GDM1 (cell line): ENCODE measurements around the gene PRKCE.
"Not testable (repeated sequence)": the region's sequence is repeated elsewhere in the genome, so short reads cannot be mapped to it uniquely, and the experiment has no call there.

ENCODE experiments used
- DNase-seq: peaks from one replicate; lab custom pipeline; 2025; lab: John Stamatoyannopoulos, UW

PRKCE gene

GRCh38 chr2:46194856-46195255 is 543.4 kb downstream of the PRKCE start:
- no peak for DNase-seq

- no peak for DNase-seq
Observed at GRCh38 chr2:46195819-46196218, 544.3 kb downstream of the PRKCE start.

DNA sequence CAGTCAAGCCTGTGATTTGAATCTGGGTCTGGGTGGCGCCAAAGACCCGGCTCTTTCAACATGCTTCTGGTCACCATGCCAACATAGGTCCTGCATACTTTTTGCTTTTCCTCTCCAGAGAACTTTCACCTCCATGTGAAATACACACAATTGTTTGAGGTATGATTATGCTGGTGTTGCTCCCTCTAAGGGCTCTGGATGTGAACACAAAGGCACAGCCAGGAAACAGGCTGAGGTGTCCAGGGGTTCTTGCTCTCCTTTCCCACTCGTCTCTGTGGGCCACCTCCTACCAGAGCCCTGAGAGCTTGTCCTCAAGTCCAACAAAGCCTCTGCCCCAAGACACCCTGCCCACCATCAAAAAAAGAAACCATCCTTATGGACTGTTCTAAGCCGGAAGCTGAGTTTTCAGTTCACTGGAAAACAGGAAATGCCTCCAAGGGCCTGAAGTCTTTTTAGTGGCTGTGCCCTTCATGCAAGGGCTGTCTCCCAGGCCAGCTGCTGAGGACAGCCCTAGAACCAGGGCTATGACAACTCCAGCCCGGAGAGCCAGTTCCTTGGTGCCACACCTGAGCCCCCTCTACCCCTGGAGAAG is 545.5 kb downstream of the PRKCE start:
- DNase-seq, result no peak

- no peak for DNase-seq
Observed at GRCh38 chr2:46197672-46198071, 546.2 kb downstream of the PRKCE start.

- no peak for DNase-seq
Observed at GRCh38 chr2:46198164-46198883, 546.8 kb downstream of the PRKCE start.

- DNase-seq, result no peak
Observed at GRCh38 chr2:46198966-46199365, 547.5 kb downstream of the PRKCE start.

DNA sequence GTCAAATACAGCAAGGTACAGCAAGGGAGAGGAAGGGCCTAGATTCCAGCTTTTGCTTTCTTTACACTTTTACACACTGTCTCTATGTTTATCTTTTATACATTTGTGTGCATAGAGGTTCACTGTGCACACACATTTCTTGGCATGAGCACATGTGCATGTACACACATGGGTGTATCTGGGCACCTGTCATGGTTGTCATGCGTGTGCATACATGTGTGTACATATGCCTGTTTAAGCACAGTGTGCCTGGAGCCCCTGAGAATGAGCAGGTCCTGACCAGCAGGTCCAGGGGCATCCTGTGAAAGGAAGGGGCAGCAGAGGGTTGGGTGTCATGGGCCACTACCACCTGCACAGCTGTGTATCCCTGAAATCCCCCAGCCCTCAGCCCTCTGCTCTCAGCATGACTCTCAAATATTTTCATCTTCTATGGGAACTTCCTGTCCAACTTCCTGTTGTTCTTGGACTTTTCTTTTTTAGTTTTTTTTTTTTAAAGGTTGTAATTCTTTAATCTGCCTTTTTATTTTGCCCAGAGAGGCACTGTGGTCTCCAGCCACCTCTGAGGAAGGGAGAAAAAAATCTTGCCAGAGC is 548.7 kb downstream of the PRKCE start:
- no peak for DNase-seq

DNA sequence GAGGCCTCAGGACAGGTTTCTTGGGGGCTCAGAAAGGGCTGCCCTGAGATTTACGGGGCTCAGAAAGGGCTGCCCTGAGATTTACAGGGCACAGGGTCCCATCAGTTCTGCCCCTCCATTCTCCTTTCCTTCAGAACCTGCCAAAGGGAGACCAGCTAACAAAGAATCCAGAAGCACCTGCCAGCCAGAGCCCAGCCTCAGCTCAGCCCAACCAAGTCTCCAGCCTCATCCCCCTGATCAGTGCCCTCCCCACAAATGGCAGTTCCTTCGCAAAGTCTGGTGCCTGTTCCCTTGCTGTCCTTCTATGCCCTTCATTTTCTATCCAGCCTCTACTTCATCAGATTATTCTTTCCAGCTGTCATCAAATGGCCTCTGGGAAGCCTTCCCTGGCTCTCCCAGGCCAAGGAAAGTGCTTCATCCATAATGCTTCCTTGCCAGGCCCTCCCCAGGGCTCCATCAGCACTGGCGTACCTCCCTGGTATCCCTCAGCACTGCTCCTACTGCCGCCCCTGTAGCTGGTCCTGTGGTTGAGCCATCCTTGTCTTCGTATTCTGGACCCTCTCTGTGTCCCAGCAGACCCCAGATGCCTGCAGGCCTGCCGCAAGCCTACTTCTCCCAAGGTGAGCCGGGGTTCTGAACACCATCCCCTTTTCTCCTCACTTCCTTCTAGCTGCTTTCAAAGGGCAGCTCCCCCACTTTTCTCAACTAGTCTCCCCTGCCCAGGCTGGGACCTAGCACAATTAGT is 549.6 kb downstream of the PRKCE start:
- no peak for DNase-seq

DNA sequence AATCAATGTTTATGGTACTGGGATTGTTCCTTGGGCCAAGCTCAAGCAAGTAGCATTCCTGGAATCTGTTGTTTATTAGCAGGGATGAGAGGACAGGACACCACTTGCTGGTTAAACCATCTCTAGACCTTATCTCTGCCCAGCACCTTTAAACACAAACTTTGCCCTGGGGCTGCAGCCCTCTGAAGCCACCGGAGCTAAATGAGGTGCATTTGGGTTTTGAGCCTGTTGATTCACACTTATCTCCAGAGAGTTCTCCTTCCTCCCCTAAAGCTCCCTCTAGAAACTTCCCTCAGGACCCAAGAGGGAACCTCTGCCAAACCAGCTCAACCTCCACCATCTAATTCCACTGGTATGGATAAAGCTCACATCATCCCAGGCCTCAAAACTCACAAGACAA is 551.0 kb downstream of the PRKCE start:
- DNase-seq, result no peak

GRCh38 chr2:46202987-46203386 is 551.5 kb downstream of the PRKCE start:
- no peak for DNase-seq

GRCh38 chr2:46203636-46204035 is 552.2 kb downstream of the PRKCE start:
- not testable (repeated sequence) for DNase-seq

DNA sequence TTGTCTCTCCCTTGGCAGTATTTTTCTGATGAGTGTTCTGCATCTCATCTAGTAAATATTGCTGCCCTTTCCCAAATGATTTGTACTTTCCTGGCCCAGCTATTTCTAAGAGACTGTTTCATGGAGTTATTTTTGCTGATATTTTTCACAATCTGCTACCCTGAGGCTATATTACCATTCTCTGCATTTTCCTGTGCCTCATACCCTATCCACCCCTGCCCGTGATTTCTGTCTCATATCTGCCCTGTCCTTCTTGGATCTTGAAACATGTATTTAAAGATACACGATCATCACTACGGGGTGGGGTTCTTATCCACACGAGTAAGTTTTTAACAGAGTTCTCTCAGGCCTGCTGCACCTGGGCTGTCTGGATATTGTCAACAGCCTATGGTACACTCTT is 556.1 kb downstream of the PRKCE start:
- no peak for DNase-seq

DNA sequence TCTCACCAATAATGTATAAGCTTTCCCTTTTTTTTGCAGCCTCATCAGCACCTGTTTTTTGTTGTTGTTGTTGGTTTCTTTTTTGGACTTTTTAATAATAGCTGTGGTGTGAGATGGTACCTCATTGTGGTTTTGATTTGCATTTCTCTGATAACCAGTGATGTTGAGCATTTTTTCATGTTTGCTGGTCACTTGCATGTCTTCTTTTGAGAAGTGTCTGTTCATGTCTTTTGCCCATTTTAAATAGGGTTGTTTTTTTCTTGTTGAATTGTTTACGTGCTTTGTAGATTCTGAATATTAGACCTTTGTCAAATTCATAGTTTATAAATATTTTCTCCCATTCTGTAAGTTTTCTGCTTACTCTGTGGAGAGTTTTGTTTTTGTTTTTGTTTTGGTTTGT is 557.3 kb downstream of the PRKCE start:
- DNase-seq, result no peak

- no peak for DNase-seq
Observed at GRCh38 chr2:46210063-46210462, 558.6 kb downstream of the PRKCE start.

DNA sequence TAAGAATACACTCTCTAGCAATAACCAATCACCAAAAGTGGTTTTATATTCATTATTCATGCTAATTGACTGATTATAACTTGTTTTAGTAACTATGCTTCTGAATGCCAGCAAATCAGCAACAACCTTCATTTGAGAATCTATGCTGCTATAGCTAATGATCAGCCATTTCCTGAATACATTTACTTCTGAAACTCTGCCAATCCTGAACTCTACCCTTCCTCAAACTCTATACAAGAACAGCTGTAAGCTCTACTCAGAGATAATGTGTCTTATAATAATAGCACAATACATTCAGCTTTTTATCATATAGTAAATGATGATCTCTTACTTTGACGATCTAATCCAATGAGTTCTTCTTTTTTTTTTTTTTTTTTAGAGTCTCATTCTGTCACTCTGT is 560.0 kb downstream of the PRKCE start:
- DNase-seq, result no peak

GRCh38 chr2:46213906-46214305 is 562.4 kb downstream of the PRKCE start:
- DNase-seq, result no peak

DNA sequence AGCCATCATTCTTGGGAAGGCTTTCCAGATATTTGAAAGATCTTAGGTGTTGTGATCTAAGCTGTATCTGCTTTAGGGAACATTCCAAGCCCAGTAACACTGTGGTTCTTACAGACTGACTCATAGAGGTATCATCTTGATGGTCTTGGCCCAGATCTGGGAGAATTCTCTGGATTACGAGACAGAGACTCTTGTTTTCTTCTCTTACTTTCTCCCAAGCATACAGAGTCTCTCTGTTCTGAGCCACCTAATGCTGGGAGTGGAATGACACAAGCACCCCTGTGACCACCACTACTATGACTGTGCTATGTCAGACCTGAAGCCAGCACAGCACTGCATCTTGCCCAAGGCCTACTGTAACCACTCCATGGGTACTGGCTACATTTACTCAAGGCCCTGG is 564.7 kb downstream of the PRKCE start:
- DNase-seq, result no peak

GRCh38 chr2:46223514-46223913 is 572.0 kb downstream of the PRKCE start:
- DNase-seq, result not testable (repeated sequence)

DNA sequence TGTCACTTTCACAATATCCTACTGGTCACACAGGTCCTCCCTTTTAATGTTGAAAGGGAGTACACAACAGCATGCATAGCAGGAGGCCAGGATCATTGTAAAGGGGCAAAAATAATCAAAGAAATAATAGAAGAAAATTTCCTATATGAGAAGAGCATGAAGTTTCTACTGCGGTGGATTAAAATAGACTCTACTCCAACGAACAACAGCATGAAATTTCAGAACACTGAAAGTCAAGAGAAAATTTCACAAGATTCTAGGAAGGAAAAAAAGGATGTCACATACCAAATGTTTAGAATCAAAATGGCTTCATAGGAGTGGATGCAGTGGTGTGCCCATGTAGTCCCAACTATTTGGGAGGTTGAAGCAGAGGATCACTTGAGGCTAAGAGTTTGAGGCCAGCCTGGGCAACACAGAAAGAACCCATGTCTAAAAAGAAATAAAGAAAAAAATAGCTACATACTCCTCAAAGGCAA is 573.7 kb downstream of the PRKCE start:
- DNase-seq, result no peak

- no peak for DNase-seq
Observed at GRCh38 chr2:46225730-46226129, 574.3 kb downstream of the PRKCE start.

DNA sequence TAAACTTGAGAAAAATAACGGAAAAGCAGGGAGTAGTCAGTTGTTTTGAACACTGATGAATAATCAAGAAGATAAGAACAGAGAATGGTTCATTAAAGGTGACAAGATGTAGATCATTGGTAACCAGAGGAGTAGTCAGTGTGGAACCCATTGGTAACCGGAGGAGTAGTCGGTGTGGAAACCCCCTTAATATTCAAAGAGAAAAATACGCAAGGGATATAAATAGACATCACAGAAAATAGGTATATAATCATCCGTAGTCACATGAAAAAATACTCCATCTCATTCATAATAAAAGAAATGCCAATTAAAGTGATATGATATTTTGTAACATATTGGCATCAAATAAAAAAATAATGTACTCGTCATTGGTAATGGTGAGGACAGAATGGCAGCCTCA is 575.1 kb downstream of the PRKCE start:
- DNase-seq, result no peak

DNA sequence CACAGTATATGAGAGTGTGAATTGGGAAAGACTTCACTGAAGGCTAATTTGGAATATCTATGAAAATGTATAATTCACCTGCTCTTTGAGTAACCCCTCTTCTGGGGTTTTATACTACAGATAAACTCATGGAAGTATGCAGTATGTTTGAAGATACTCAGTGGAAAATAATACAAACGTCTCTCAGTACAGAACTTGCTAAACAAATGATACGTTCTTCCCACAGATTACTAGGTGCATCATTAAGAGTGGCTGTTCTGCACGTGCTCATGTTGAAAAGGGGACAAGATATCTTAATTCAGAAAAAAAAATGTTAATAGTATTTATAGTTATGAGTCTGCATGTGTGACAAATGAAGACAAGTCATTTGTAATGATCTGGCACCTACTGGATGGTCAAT is 575.5 kb downstream of the PRKCE start:
- DNase-seq, result no peak
